MM.1S (cell line): ENCODE data around the gene SOX10.

ENCODE experiments used
- DNase-seq: peaks from one replicate; pipeline ENCODE4 v3.0.0-alpha.2; 2015
- H2AFZ ChIP-seq: fragments of 300-600 bp; sonication (generic); 2 replicates; pipeline ENCODE4 v1.6.0; 2016; ENCODE audit warnings: antibody characterized with exemption, low read length
- H3F3A ChIP-seq: fragments of 300-600 bp; sonication (generic); 2 replicates; pipeline ENCODE4 v1.6.1; 2016; ENCODE audit warnings: mild to moderate bottlenecking, antibody characterized with exemption, low read length, moderate library complexity, mixed read lengths; ENCODE audit not compliant: insufficient read depth
- H3K27ac ChIP-seq: fragments of 300-600 bp; sonication (generic); 2 replicates; pipeline ENCODE4 v1.5.1; 2016; ENCODE audit warnings: mild to moderate bottlenecking, low read length
- H3K27me3 ChIP-seq: fragments of 300-600 bp; sonication (generic); replicated peaks from 2 replicates; pipeline ENCODE4 v1.6.0; 2016; ENCODE audit warnings: low read length; ENCODE audit not compliant: insufficient read depth
- H3K36me3 ChIP-seq: fragments of 300-600 bp; sonication (generic); replicated peaks from 2 replicates; pipeline ENCODE4 v1.6.1; 2016; ENCODE audit warnings: mild to moderate bottlenecking, low read length, mixed read lengths; ENCODE audit not compliant: insufficient read depth
- H3K4me1 ChIP-seq: fragments of 300-600 bp; sonication (generic); 2 replicates; pipeline ENCODE4 v1.6.1; 2016; ENCODE audit warnings: low read length, mixed read lengths
- H3K4me2 ChIP-seq: fragments of 300-600 bp; sonication (generic); 2 replicates; pipeline ENCODE4 v1.6.0; 2016; ENCODE audit warnings: low read depth, low read length
- H3K4me3 ChIP-seq: fragments of 300-600 bp; sonication (generic); 2 replicates; pipeline ENCODE4 v1.5.1; 2016; ENCODE audit warnings: low read length, mixed read lengths
- H3K79me2 ChIP-seq: fragments of 300-600 bp; sonication (generic); 2 replicates; pipeline ENCODE4 v1.6.1; 2016; ENCODE audit warnings: mixed run types, low read length, mixed read lengths
- H3K9ac ChIP-seq: fragments of 300-600 bp; sonication (generic); 2 replicates; pipeline ENCODE4 v1.6.1; 2016; ENCODE audit warnings: low read length, mixed read lengths
- H3K9me2 ChIP-seq: fragments of 300-600 bp; sonication (generic); replicated peaks from 2 replicates; pipeline ENCODE4 v1.6.1; 2016; ENCODE audit warnings: mild to moderate bottlenecking, low read length, mixed read lengths; ENCODE audit not compliant: insufficient read depth
- H3K9me3 ChIP-seq: fragments of 300-600 bp; sonication (generic); replicated peaks from 2 replicates; pipeline ENCODE4 v1.6.1; 2016; ENCODE audit warnings: mild to moderate bottlenecking, low read length, mixed read lengths; ENCODE audit not compliant: insufficient read depth
- H4K20me1 ChIP-seq: fragments of 300-600 bp; sonication (generic); 2 replicates; pipeline ENCODE4 v1.6.1; 2016; ENCODE audit warnings: mild to moderate bottlenecking, low read length, moderate library complexity, mixed read lengths; ENCODE audit not compliant: insufficient read depth
- EZH2 ChIP-seq: fragments of 300-600 bp; sonication (generic); optimal IDR thresholded peaks from 2 replicates; pipeline ENCODE3; 2017; ENCODE audit warnings: low read depth, mild to moderate bottlenecking, antibody characterized with exemption, low read length, mixed read lengths
- EZH2phosphoT487 ChIP-seq: fragments of 300-600 bp; sonication (generic); IDR thresholded peaks from 2 replicates; pipeline ENCODE4 v1.6.1; 2018; ENCODE audit warnings: antibody characterized with exemption, low read length
- TF ChIP-seq, protein P1 (sequence below): fragments of 300-600 bp; sonication (generic); IDR thresholded peaks from 2 replicates; pipeline ENCODE4 v1.5.1; 2016; ENCODE audit warnings: antibody characterized with exemption, low read length, mixed read lengths

SOX10 gene

DNA sequence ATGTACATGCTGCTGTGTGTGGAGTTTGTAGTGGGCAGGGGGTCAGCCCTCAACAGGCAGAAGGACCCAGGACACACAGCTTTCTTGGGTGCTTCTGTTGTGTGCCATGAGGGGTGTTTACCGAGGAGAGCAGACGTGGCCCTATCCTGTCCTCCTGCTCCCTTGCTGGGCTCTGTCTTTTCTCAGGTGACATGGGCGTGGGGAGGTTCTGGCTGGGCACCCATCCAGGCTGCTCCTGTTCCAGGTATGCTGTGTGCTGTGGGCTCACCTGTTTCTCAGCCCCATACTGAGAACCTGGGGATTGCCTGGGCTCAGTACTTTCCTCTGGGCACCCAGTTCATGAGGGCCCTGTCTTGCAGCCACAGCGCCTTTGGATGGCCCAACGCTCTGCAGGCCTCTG lies 55.0 kb downstream of the SOX10 start:
- Histone ChIP-seq H3K9ac (no peak overlapping the region), H3K79me2 (no peaks in the 10 kb centered on the region), H3K36me3 (no peaks in the 10 kb centered on the region), H3K9me3 (no peaks in the 10 kb centered on the region), H3K27ac (no peak overlapping the region), H4K20me1 (no peaks in the 10 kb centered on the region), H3K27me3 (no peaks in the 10 kb centered on the region), H3K4me3 (no peak overlapping the region), H2AFZ (no peak overlapping the region), H3K4me1 (peaks cover 6% of the 10 kb centered on the region), H3F3A (peaks cover 3% of the 10 kb centered on the region; the same call in 1 of the 2 replicates), H3K9me2 (no peaks in the 10 kb centered on the region), H3K4me2 (no peak overlapping the region)
- no peak for DNase-seq
- TF ChIP-seq EZH2: no peak
- TF ChIP-seq, protein P1, sequence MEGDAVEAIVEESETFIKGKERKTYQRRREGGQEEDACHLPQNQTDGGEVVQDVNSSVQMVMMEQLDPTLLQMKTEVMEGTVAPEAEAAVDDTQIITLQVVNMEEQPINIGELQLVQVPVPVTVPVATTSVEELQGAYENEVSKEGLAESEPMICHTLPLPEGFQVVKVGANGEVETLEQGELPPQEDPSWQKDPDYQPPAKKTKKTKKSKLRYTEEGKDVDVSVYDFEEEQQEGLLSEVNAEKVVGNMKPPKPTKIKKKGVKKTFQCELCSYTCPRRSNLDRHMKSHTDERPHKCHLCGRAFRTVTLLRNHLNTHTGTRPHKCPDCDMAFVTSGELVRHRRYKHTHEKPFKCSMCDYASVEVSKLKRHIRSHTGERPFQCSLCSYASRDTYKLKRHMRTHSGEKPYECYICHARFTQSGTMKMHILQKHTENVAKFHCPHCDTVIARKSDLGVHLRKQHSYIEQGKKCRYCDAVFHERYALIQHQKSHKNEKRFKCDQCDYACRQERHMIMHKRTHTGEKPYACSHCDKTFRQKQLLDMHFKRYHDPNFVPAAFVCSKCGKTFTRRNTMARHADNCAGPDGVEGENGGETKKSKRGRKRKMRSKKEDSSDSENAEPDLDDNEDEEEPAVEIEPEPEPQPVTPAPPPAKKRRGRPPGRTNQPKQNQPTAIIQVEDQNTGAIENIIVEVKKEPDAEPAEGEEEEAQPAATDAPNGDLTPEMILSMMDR: no peak
- no peak for TF ChIP-seq EZH2phosphoT487

DNA sequence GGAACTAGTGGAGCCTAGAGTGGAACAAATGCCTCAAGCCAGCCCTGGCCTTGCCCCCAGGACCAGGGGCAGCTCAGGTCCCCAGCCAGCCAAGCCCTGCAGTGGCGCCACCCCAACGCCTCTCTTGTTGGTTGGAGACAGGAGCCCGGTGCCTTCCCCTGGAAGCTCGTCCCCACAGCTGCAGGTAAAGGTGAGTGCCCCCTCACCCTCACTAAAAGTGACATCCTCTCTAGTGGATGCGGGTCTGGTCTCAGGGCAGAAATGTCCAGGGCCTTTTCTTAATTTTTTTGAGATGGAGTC lies 56.8 kb downstream of the SOX10 start:
- Histone ChIP-seq H3K79me2 (no peaks in the 10 kb centered on the region), H3K4me2 (no peak overlapping the region), H3F3A (no peaks in the 10 kb centered on the region), H3K9ac (no peak overlapping the region), H3K36me3 (no peaks in the 10 kb centered on the region), H3K27me3 (no peaks in the 10 kb centered on the region), H4K20me1 (no peaks in the 10 kb centered on the region), H2AFZ (no peak overlapping the region), H3K4me3 (no peak overlapping the region), H3K4me1 (no peaks in the 10 kb centered on the region), H3K27ac (no peak overlapping the region), H3K9me2 (no peaks in the 10 kb centered on the region), H3K9me3 (no peaks in the 10 kb centered on the region)
- DNase-seq: no peak
- TF ChIP-seq, protein P1: no peak
- no peak for TF ChIP-seq EZH2
- TF ChIP-seq EZH2phosphoT487: no peak

DNA sequence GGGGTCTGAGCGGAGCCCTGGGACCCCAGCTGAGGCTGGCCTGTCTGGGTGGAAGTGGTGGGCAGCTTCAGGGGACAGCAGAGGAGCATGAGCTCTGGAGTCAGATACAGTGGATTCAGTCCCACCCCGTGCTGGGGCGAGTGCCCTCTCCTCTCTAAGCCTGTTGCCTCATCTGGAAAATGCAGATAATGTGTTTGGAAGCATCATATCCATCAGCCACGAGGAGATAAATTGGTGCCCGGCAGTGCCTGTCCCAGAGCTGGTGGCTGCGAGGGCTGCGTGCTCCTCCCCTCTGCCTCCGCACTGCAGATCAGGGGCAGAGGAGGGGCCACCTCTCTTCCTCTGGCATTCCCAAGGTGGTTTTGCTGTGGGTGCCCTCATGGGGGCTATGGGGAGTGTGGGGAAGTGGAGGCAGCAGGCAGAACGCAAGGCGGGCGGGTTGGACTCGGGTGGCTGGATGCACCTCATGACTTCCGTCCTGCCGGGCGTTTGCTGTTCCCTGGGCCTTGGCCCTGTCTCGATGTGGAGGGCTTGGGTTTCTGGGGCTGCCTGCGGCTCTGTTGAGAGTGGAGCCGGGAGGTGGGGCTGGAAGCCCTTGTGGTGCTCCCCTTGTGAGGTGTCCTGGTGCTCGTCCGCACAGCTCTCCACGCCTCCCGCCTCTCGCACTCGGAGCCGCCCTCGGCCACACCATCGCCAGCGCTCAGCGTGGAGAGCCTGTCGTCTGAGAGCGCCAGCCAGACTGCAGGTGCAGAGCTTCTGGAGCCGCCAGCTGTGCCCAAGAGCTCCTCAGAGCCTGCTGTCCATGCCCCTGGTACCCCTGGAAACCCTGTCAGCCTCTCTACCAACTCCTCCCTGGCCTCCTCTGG lies 57.4 kb downstream of the SOX10 start:
- H3K4me3 ChIP-seq: no peak overlapping the region
- H4K20me1 ChIP-seq: no peaks in the 10 kb centered on the region
- no peaks in the 10 kb centered on the region for H3K36me3 ChIP-seq
- no peaks in the 10 kb centered on the region for H3K9me3 ChIP-seq
- no peaks in the 10 kb centered on the region for H3K4me1 ChIP-seq
- no peak overlapping the region for H2AFZ ChIP-seq
- H3F3A ChIP-seq: no peaks in the 10 kb centered on the region
- no peaks in the 10 kb centered on the region for H3K27me3 ChIP-seq
- H3K9ac ChIP-seq: no peak overlapping the region
- DNase-seq: no peak
- no peak overlapping the region for H3K4me2 ChIP-seq
- no peaks in the 10 kb centered on the region for H3K79me2 ChIP-seq
- H3K27ac ChIP-seq: no peak overlapping the region
- TF ChIP-seq, protein P1: no peak
- no peak for TF ChIP-seq EZH2
- no peak for TF ChIP-seq EZH2phosphoT487
- no peaks in the 10 kb centered on the region for H3K9me2 ChIP-seq
